ENCODE data around the gene MRPS14. TPM values are rescaled to one million over a fixed set of nuclear protein-coding genes. Genes with fewer than 3 reads are reported as not detected.

Gene MRPS14
- total RNA-seq, 1 experiment from 2014 or later, result 38.3 TPM

- no peak overlapping the region for H3K9ac ChIP-seq (ENCODE audit: low read length)
- H3K36me3 ChIP-seq (ENCODE audit: insufficient read depth, low read length), result no peaks in the 10 kb centered on the region
- no peak overlapping the region for H3K27ac ChIP-seq (ENCODE audit: low read length)
- no peaks in the 10 kb centered on the region for H3K27me3 ChIP-seq (ENCODE audit: low read length)
- DNase-seq, result no peak
- H3K4me3 ChIP-seq (ENCODE audit: low read length), result no peak overlapping the region
- H2AFZ ChIP-seq (ENCODE audit: low read length), result no peak overlapping the region
- no peaks in the 10 kb centered on the region for H3K9me2 ChIP-seq (replicated peaks; ENCODE audit: insufficient read depth, low read length)
- H3K9me3 ChIP-seq (ENCODE audit: low read length), result no peaks in the 10 kb centered on the region
- no peak overlapping the region for H3K4me2 ChIP-seq (ENCODE audit: low read depth, low read length, poor library complexity, severe bottlenecking)
- no peaks in the 10 kb centered on the region for H3K79me2 ChIP-seq (ENCODE audit: low read length)
- H4K20me1 ChIP-seq (ENCODE audit: insufficient read depth, low read depth, low read length), result no peaks in the 10 kb centered on the region
- peaks cover 13% of the 10 kb centered on the region for H3K4me1 ChIP-seq (ENCODE audit: low read length)
Measured at GRCh38 chr1:174964261-174964971, 58.8 kb downstream of the MRPS14 start.

- Histone ChIP-seq H3K4me2 (ENCODE audit: low read depth, low read length, poor library complexity, severe bottlenecking) (no peak overlapping the region), H3K9me2 (replicated peaks; ENCODE audit: insufficient read depth, low read length) (no peaks in the 10 kb centered on the region), H3K4me3 (ENCODE audit: low read length) (no peak overlapping the region), H3K27me3 (ENCODE audit: low read length) (no peaks in the 10 kb centered on the region), H3K79me2 (ENCODE audit: low read length) (no peaks in the 10 kb centered on the region), H3K27ac (ENCODE audit: low read length) (no peak overlapping the region), H3K4me1 (ENCODE audit: low read length) (peaks cover 13% of the 10 kb centered on the region), H3K9ac (ENCODE audit: low read length) (no peak overlapping the region), H4K20me1 (ENCODE audit: insufficient read depth, low read depth, low read length) (no peaks in the 10 kb centered on the region), H3K36me3 (ENCODE audit: insufficient read depth, low read length) (no peaks in the 10 kb centered on the region), H3K9me3 (ENCODE audit: low read length) (no peaks in the 10 kb centered on the region), H2AFZ (ENCODE audit: low read length) (no peak overlapping the region)
- DNase-seq, result no peak
Measured at GRCh38 chr1:174963529-174964125, 59.6 kb downstream of the MRPS14 start.

Small RNAs within 50 kb of the gene (small RNA-seq; reads per million reads assigned to genes)
- gene RF00019, result not detected
- gene RNU6-307P, result not detected

Other genes starting within 250 kb of the MRPS14 start
- 93.4 and 188 TPM in 2 replicates for gene CACYBP, start 23.5 kb downstream of the MRPS14 start, total RNA-seq (2014; rRNA removed; shearing (Covaris generic); ENCODE audit: low replicate concordance)
- not detected in 2 replicates for gene TNN, start 44.4 kb upstream of the MRPS14 start, total RNA-seq (2014; rRNA removed; shearing (Covaris generic); ENCODE audit: low replicate concordance)
- gene KIAA0040, start 169.4 kb upstream of the MRPS14 start, total RNA-seq (2014; rRNA removed; shearing (Covaris generic); ENCODE audit: low replicate concordance), result 48.5 and 86.6 TPM in 2 replicates

All from Karpas-422 (cell line).